Measurements from ENCODE around the gene KNCN.
A peak's percentile ranks its signal among the peaks of the same experiment; 100 is the strongest.

The KNCN gene

GRCh38 chr1:46539972-46540371 lies 11.5 kb downstream of the KNCN start:
- TF ChIP-seq TAF1 (IDR thresholded peaks at IDR 0.05; ENCODE audit: low read depth) (no peak), ZBTB7A (IDR thresholded peaks at IDR 0.05; ENCODE audit: low read depth) (no peak), REST (IDR thresholded peaks at IDR 0.05; ENCODE audit: low read depth) (no peak), YY1 (IDR thresholded peaks at IDR 0.05; ENCODE audit: low read depth) (no peak), RAD21 (IDR thresholded peaks at IDR 0.05; ENCODE audit: low read depth) (no peak), TEAD4 (IDR thresholded peaks at IDR 0.05) (no peak)

GRCh38 chr1:46538147-46538546 lies 13.3 kb downstream of the KNCN start:
- no peak for TF ChIP-seq REST (IDR thresholded peaks at IDR 0.05; ENCODE audit: low read depth)
- TF ChIP-seq TCF12 (IDR thresholded peaks at IDR 0.05; ENCODE audit: low read depth), result no peak
- no peak for TF ChIP-seq CEBPB (IDR thresholded peaks at IDR 0.05)
- TF ChIP-seq NFIC (IDR thresholded peaks at IDR 0.05), result no peak
- TF ChIP-seq CREB1 (IDR thresholded peaks at IDR 0.05; ENCODE audit: low read depth), result no peak
- TF ChIP-seq EP300 (IDR thresholded peaks at IDR 0.05; ENCODE audit: borderline replicate concordance), result no peak
- no peak for TF ChIP-seq FOXM1 (IDR thresholded peaks at IDR 0.05; ENCODE audit: borderline replicate concordance, low read depth)
- no peak for TF ChIP-seq USF1 (IDR thresholded peaks at IDR 0.05)
- no peak for TF ChIP-seq MAX (IDR thresholded peaks at IDR 0.05)
- TF ChIP-seq RAD21 (IDR thresholded peaks at IDR 0.05; ENCODE audit: low read depth), result no peak
- no peak for TF ChIP-seq EGR1 (IDR thresholded peaks at IDR 0.05)
- TF ChIP-seq ZBTB7A (IDR thresholded peaks at IDR 0.05; ENCODE audit: low read depth), result no peak
- TF ChIP-seq YY1 (IDR thresholded peaks at IDR 0.05; ENCODE audit: low read depth), result no peak

GRCh38 chr1:46537651-46538050 lies 13.8 kb downstream of the KNCN start:
- TF ChIP-seq EP300 (IDR thresholded peaks at IDR 0.05; ENCODE audit: borderline replicate concordance) (no peak), RAD21 (IDR thresholded peaks at IDR 0.05; ENCODE audit: low read depth) (no peak), EGR1 (IDR thresholded peaks at IDR 0.05) (no peak), TEAD4 (IDR thresholded peaks at IDR 0.05) (no peak), CREB1 (IDR thresholded peaks at IDR 0.05; ENCODE audit: low read depth) (no peak), FOXM1 (IDR thresholded peaks at IDR 0.05; ENCODE audit: borderline replicate concordance, low read depth) (no peak), ZBTB7A (IDR thresholded peaks at IDR 0.05; ENCODE audit: low read depth) (no peak), TCF12 (IDR thresholded peaks at IDR 0.05; ENCODE audit: low read depth) (no peak)

GRCh38 chr1:46536527-46536926 lies 14.9 kb downstream of the KNCN start:
- no peak for TF ChIP-seq EP300 (IDR thresholded peaks at IDR 0.05; ENCODE audit: borderline replicate concordance)
- no peak for TF ChIP-seq TAF1 (IDR thresholded peaks at IDR 0.05; ENCODE audit: low read depth)
- TF ChIP-seq CREB1 (IDR thresholded peaks at IDR 0.05; ENCODE audit: low read depth), result no peak
- no peak for TF ChIP-seq TCF12 (IDR thresholded peaks at IDR 0.05; ENCODE audit: low read depth)
- no peak for TF ChIP-seq RAD21 (IDR thresholded peaks at IDR 0.05; ENCODE audit: low read depth)
- no peak for TF ChIP-seq TEAD4 (IDR thresholded peaks at IDR 0.05)
- no peak for TF ChIP-seq REST (IDR thresholded peaks at IDR 0.05; ENCODE audit: low read depth)
- no peak for TF ChIP-seq NFIC (IDR thresholded peaks at IDR 0.05)
- TF ChIP-seq USF1 (IDR thresholded peaks at IDR 0.05), result no peak
- TF ChIP-seq EGR1 (IDR thresholded peaks at IDR 0.05), result no peak
- no peak for TF ChIP-seq ZBTB7A (IDR thresholded peaks at IDR 0.05; ENCODE audit: low read depth)
- no peak for TF ChIP-seq FOXM1 (IDR thresholded peaks at IDR 0.05; ENCODE audit: borderline replicate concordance, low read depth)
- TF ChIP-seq MAX (IDR thresholded peaks at IDR 0.05), result no peak
- no peak for TF ChIP-seq YY1 (IDR thresholded peaks at IDR 0.05; ENCODE audit: low read depth)
- no peak for TF ChIP-seq CEBPB (IDR thresholded peaks at IDR 0.05)

- TF ChIP-seq USF1 (IDR thresholded peaks at IDR 0.05) (no peak), REST (IDR thresholded peaks at IDR 0.05; ENCODE audit: low read depth) (no peak), NFIC (IDR thresholded peaks at IDR 0.05) (no peak), TAF1 (IDR thresholded peaks at IDR 0.05; ENCODE audit: low read depth) (no peak), FOXM1 (IDR thresholded peaks at IDR 0.05; ENCODE audit: borderline replicate concordance, low read depth) (no peak), CEBPB (IDR thresholded peaks at IDR 0.05) (no peak), RAD21 (IDR thresholded peaks at IDR 0.05; ENCODE audit: low read depth) (peak; percentile 66)
These were observed 16.4 kb downstream of the KNCN start for GRCh38 chr1:46535063-46535462.
